DND-41 (cell line): Measurements from ENCODE around the gene NLGN1.

Experiments
- ATAC-seq: fragments of 200-7000 bp; cut with Tn5 transposase; 3 replicates; pipeline ENCODE4 v1.9.1; 2021; ENCODE audit warnings: low read depth; ENCODE audit not compliant: insufficient read depth
- DNase-seq: peaks from one replicate; pipeline ENCODE4 v3.0.0-alpha.2; 2020
- H2AFZ ChIP-seq: 2 replicates; pipeline ENCODE4 v1.6.0; 2012; ENCODE audit warnings: low read depth, low read length
- H3K27ac ChIP-seq: 2 replicates; pipeline ENCODE4 v1.5.1; 2012; ENCODE audit warnings: low read length, inconsistent platforms
- H3K27me3 ChIP-seq: fragments of 200-600 bp; sonication (generic); 2 replicates; pipeline ENCODE4 v1.6.0; 2012; ENCODE audit warnings: low read length, mild to moderate bottlenecking, inconsistent platforms; ENCODE audit not compliant: insufficient read depth, poor library complexity
- H3K36me3 ChIP-seq: 2 replicates; pipeline ENCODE4 v1.5.1; 2012; ENCODE audit warnings: low read length, inconsistent platforms; ENCODE audit not compliant: insufficient read depth
- H3K4me1 ChIP-seq: 2 replicates; pipeline ENCODE4 v1.5.1; 2012; ENCODE audit warnings: mild to moderate bottlenecking, low read length; ENCODE audit not compliant: insufficient read depth
- H3K4me2 ChIP-seq: 2 replicates; pipeline ENCODE4 v1.6.0; 2012; ENCODE audit warnings: mild to moderate bottlenecking, moderate library complexity, low read length, inconsistent platforms; ENCODE audit not compliant: insufficient read depth
- H3K4me3 ChIP-seq, 2 experiments: fragments of 200-600 bp in 1 of 2; shearing (Covaris generic) in 1 of 2; 2 replicates each; pipeline ENCODE4 v1.5.1; 2012 to 2016; ENCODE audit warnings: inconsistent platforms in 2 of 2, low read length in 2 of 2, mild to moderate bottlenecking in 2 of 2, low read depth in 1 of 2, moderate library complexity in 1 of 2
- H3K79me2 ChIP-seq: 2 replicates; pipeline ENCODE4 v1.6.0; 2012; ENCODE audit warnings: low read length, inconsistent platforms; ENCODE audit not compliant: insufficient read depth
- H3K9ac ChIP-seq: 2 replicates; pipeline ENCODE4 v1.6.0; 2012; ENCODE audit warnings: low read depth, mild to moderate bottlenecking, inconsistent platforms, low read length, moderate library complexity
- H3K9me3 ChIP-seq: 2 replicates; pipeline ENCODE4 v1.5.1; 2012; ENCODE audit warnings: low read length, moderate library complexity, mild to moderate bottlenecking, inconsistent platforms; ENCODE audit not compliant: insufficient read depth, severe bottlenecking
- H4K20me1 ChIP-seq: 2 replicates; pipeline ENCODE4 v1.6.0; 2012; ENCODE audit warnings: low read length; ENCODE audit not compliant: insufficient read depth
- CTCF ChIP-seq: IDR thresholded peaks from 2 replicates; pipeline ENCODE4 v1.5.1; 2012; ENCODE audit warnings: borderline replicate concordance, low read length, moderate library complexity, mild to moderate bottlenecking; ENCODE audit not compliant: poor library complexity, severe bottlenecking; ENCODE audit errors: extremely low read depth
- EZH2 ChIP-seq: IDR thresholded peaks from 3 replicates; pipeline ENCODE4 v1.6.1; 2012; ENCODE audit warnings: borderline replicate concordance, low read depth, mild to moderate bottlenecking, moderate library complexity, low read length, inconsistent platforms; ENCODE audit not compliant: severe bottlenecking

Gene NLGN1

GRCh38 chr3:174153871-174154270 is 756.3 kb downstream of the NLGN1 start:
- no peaks in the 10 kb centered on the region for H3K9me3 ChIP-seq
- no peaks in the 10 kb centered on the region for H3K79me2 ChIP-seq
- TF ChIP-seq EZH2 (no peak), CTCF (no peak)
- DNase-seq (no peak), ATAC-seq (no peak)
- H2AFZ ChIP-seq, result no peak overlapping the region
- no peaks in the 10 kb centered on the region for H3K4me1 ChIP-seq
- no peaks in the 10 kb centered on the region for H4K20me1 ChIP-seq
- H3K4me2 ChIP-seq, result no peak overlapping the region
- H3K27ac ChIP-seq, result no peak overlapping the region
- no peaks in the 10 kb centered on the region for H3K27me3 ChIP-seq
- H3K4me3 ChIP-seq, result no peak overlapping the region
- H3K36me3 ChIP-seq, result no peaks in the 10 kb centered on the region
- no peak overlapping the region for H3K9ac ChIP-seq

- Histone ChIP-seq H3K4me3 (no peak overlapping the region), H3K79me2 (no peaks in the 10 kb centered on the region), H3K9ac (no peak overlapping the region), H3K27me3 (no peaks in the 10 kb centered on the region), H3K4me1 (no peaks in the 10 kb centered on the region), H4K20me1 (no peaks in the 10 kb centered on the region), H3K9me3 (no peaks in the 10 kb centered on the region), H3K36me3 (no peaks in the 10 kb centered on the region), H3K4me2 (no peak overlapping the region), H2AFZ (no peak overlapping the region), H3K27ac (no peak overlapping the region)
- DNase-seq, result no peak
- ATAC-seq, result no peak
- TF ChIP-seq CTCF (no peak), EZH2 (no peak)
Observed at GRCh38 chr3:174156200-174156599, 758.7 kb downstream of the NLGN1 start.

- Histone ChIP-seq H3K4me3 (no peak overlapping the region), H4K20me1 (no peaks in the 10 kb centered on the region), H3K9me3 (no peaks in the 10 kb centered on the region), H3K36me3 (no peaks in the 10 kb centered on the region), H3K79me2 (no peaks in the 10 kb centered on the region), H3K9ac (no peak overlapping the region), H3K27me3 (no peaks in the 10 kb centered on the region), H2AFZ (no peak overlapping the region), H3K27ac (no peak overlapping the region), H3K4me1 (no peaks in the 10 kb centered on the region), H3K4me2 (no peak overlapping the region)
- no peak for ATAC-seq
- no peak for TF ChIP-seq CTCF
- TF ChIP-seq EZH2, result no peak
- no peak for DNase-seq
Observed at GRCh38 chr3:174158674-174159073, 761.1 kb downstream of the NLGN1 start.

- no peaks in the 10 kb centered on the region for H3K27me3 ChIP-seq
- TF ChIP-seq CTCF, result no peak
- TF ChIP-seq EZH2, result no peak
- H3K79me2 ChIP-seq, result no peaks in the 10 kb centered on the region
- ATAC-seq (no peak), DNase-seq (no peak)
- no peaks in the 10 kb centered on the region for H4K20me1 ChIP-seq
- no peaks in the 10 kb centered on the region for H3K9me3 ChIP-seq
- H3K9ac ChIP-seq, result no peak overlapping the region
- H3K4me3 ChIP-seq, result no peak overlapping the region
- no peak overlapping the region for H2AFZ ChIP-seq
- no peak overlapping the region for H3K27ac ChIP-seq
- H3K4me1 ChIP-seq, result no peaks in the 10 kb centered on the region
- H3K36me3 ChIP-seq, result no peaks in the 10 kb centered on the region
- H3K4me2 ChIP-seq, result no peak overlapping the region
Observed at GRCh38 chr3:174159604-174160003, 762.1 kb downstream of the NLGN1 start.
